Frontal cortex (tissue), 4 donors: ENCODE measurements around the gene SH3PXD2B. TPM values are rescaled to one million over a fixed set of nuclear protein-coding genes. Genes with fewer than 3 reads are reported as not detected.
"Not testable (repeated sequence)": the region's sequence is repeated elsewhere in the genome, so short reads cannot be mapped to it uniquely, and the experiment has no call there.

Experiments
- DNase-seq, 2 donors: peaks; one replicate each; pipeline ENCODE4 v3.0.0; 2012; ENCODE audit warnings: low spot score in 2 of 2
- FAIRE-seq: peaks from 2 replicates; lab custom pipeline; 2012; peaks lifted over from hg19 to GRCh38; lab: Jason Lieb, UNC
- total RNA-seq: library from RNA; depleted of rRNA; stranded (reverse); fragments of >200 nt; gene quantifications from one replicate; pipeline ENCODE4 v1.2.3, GENCODE V29; 2014
- donor health status: control.
- donor health status: control.
- donor health status: control.

The SH3PXD2B gene
- total RNA-seq, 1 donor from 2014 or later: 13.0 TPM

DNA sequence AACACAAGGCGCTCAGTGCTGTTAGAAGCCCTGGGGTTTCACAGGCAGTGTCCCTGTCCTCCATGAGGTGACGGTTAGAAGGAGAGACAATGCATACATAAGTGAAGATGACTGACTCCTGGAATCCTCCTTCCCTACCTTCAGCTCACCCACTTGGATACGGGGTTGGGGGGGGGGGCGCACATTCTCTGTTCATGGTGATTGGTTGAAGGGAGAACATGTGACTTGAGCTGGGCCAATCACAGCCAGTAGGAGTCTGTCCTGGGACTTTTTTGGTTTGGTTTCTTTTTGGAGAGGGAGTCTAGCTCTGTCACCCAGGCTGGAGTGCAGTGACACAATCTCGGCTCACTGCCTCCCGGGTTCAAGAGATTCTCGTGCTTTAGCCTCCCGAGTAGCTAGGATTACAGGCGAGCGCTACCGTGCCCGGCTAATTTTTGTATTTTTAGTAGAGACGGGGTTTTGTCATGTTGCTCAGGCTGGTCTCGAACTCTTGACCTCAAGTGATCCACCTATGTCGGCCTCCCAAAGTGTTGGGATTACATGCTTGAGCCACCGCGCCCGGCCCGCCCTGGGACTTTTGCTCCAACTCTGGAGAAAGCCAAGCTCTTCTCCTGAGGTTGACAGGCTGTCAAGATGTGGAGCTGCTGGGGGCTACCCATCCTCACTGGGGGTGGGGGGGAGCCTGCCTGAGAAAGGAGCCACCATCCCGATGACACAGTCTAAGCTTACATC lies 30.8 kb downstream of the SH3PXD2B start:
- DNase-seq: no peak
- no peak for FAIRE-seq

DNA sequence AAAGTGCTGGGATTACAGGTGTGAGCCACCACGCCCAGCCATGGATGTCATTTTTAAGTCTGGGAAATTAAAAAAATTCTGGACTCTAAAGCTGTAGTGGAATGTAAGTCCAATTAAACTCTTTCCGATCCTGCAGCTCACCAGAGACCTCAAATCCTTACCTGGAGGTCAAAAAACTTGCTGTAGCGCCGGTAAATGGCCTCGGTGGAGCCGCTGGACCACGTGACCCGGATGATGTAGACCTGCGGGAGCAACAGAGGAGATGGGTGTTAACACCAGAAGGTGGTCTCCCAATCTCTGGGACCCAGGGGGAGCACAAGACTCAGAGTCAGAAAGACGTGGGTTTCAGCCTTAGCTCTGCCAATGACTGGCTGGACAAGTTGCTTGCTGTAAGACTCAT lies 32.1 kb downstream of the SH3PXD2B start:
- DNase-seq (no peak), FAIRE-seq (no peak)

DNA sequence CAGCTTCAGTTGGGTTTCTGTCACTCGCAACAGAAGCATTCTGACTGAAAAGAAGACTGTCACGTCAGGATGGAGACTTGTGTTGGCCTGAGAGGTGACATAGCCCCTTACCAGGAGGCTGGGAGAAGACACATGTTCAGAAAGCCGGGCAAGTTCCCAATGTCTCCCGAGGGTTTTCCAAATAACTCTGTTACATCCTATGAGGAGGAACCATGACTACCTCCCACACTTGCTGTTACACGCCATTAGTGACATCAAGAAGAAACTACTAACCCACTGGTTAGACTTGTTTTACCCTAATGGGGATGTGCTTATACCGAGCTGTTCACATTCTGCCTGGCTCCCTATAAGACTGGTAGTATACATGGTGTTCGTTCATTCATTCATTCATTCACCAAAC lies 33.3 kb downstream of the SH3PXD2B start:
- FAIRE-seq: no peak
- no peak for DNase-seq

DNA sequence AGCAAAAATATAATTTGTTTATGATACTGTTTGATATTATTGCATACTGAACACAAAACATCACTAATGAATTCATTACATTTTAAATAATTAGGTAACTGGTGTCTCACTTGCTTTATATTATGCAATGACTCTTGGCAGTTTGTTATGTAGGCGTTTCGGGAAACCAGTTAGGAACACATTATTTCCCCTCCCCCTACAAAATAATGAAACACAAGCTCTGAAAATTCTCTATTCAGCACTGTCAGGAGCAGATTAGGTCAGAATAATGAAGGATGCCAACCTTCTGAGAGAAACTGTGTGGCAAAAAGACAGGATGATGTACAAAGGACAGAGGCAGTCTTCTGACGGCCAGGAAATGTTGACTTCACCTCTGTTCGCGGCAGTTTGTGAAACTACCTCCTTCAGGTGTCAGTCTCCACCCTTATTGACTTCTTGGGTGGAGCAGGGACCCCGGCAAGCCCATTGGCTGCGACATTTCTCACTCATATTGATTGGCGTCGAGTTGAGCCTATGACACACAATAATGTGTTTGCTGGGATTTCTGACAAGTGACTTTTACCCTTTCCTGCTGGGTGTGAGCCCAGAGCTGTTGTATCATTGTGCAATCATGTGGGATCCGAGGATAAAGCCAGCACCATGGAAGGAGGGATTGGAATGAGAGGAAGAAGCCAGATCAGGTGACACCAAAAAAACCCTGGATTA lies 33.9 kb downstream of the SH3PXD2B start:
- no peak for FAIRE-seq

DNA sequence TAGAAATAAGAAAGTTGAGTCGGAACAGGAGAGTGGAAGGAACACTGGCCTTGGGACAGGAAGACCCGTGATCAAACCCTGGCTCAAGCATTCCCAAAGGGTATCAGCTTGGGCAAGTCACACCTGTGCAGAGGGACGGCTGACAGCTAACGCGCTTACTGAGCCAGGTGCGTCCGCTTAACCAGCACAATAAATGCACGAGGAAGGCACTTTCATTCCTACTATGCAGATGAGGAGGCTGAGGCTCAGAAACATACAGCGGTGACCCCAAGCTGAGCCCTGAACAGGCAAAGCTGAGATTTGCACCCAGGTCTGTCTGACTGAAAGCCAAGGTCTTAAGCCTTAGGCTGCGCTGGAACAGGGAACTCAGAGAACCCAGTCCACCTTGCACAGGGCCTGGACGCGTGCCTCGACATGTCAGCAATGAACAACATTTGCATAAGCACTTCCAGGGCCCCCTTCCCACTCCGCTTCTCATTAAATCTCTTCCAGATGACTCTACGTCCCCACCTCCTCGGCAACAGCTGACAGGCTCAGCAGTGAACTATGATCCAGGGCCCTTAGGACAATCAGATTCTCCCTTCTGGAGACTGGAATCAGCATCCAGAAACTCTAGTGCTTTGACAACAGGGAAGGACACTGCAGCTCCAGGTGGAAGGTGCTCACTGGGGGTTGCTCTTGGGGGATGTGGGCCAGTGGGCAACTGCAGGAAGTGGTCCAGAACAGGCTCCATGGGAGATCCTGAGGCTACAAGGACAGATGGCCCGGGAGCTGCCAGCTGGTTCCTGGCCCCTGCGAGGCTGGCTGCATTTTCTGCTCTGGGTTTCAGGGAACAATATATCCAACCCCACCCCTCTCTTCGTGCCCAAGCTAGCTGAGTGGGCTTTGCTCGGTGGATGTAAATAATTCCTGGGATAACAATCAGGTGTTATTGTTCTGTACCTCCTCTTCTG lies 35.2 kb downstream of the SH3PXD2B start:
- DNase-seq: no peak
- FAIRE-seq: no peak

More for the DNA sequence above, 33.9 kb downstream of the SH3PXD2B start:
- DNase-seq: peak in 1 of 2 donors; percentile 33

DNA sequence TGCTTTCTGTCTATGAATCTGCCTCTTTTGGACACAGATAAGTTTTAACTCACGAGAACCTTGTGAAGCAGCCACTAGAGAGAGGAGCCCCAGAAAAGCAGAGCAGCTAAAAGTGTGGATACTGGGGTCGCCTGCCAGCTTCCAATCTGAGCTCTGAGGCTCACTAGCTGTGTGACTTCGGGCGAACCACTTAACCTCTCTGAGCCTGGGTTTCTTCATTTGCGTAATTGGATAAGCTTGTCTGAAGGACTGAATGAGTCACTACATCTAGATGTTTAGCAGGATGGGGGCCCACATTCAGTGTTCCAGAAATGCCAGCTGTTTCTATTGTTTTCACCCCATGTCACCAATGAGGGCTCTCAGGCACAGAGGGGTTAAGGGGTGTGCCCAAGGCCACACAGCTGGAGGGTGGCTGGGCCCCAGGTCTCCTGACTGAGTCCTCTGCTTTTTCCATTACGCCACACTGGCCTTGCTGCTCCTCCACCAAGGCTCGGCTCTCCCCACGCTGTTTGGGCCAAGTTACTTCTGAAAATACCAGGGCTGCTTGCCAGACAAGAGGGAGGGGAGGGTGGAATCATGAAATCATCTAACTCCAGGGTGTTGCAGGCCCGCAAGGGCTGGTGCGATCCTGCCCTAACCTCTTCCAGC lies 36.2 kb downstream of the SH3PXD2B start:
- DNase-seq (no peak), FAIRE-seq (no peak)

DNA sequence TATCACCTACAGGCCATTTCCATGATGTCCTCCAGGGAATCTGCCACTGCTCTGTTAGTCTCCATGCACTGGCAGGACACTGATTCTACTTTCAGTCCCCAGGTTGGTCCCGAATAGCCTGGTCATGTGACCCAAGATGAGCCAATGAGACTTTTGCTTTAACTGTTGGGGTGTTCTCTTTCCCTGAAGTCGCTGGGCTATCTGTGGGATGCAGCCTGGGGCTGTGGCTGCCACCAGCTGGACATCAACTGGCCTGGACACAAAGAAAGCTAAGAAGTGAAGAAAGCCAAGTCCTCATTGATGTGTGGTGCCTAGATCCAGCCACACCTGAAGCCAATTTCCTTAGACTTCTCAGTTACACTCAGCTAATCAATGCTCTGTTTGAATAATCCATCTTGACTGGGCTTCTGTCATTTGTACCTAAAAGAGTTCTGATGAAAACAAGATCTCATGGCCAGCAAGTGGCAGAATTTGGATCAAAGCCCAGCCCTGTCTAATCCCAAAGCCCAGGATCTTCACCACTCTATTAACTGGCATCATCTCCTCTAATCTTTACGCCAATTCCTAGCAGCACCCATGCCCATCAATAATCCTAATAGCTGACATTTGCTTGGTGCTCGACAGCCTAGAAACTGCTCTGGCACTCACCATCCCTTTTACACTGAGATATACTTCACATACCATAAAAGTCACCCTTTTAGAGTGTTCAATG lies 37.0 kb downstream of the SH3PXD2B start:
- FAIRE-seq (no peak), DNase-seq (no peak)

DNA sequence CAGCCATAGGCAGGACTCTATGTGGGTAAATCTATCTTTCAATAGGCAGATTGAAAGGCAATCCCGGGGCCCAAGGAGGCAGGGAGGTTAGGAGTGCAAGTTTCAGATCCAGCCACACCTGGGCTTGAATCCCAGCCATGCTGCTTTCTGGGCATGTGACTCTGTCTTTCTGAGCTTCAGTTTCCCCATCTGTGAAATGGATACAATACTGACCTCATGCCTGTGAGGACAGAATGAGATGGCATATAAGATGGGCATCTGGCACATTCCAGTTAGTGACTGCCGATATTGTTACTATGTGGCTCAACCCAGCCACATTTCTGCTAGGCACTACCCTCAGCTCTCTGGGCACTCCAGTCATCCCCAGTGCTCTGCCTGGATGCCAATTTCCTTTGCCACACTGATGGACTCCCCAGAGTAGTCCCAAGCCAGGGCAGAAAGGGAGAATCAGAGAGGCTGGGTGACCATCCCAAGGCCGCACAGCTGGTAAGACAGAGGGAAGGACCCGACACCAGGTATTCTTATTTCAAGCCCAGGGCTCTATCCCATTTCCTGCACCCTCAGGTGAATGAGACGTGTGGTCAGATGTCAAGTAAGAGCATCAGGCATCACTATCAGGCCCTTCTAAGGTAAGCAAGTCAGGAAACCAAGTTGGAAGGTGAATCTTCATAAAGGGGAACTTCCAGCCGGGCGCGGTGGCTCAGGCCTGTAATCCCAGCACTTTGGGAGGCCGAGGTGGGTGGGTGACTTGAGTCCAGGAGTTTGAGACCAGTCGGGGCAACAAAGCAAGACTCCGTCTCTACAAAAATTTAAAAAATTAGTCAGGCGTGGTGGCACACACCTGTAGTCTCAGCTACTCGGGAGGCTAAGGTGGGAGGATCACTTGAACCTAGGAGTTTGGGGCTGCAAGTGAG lies 38.7 kb downstream of the SH3PXD2B start:
- DNase-seq (no peak), FAIRE-seq (no peak)

DNA sequence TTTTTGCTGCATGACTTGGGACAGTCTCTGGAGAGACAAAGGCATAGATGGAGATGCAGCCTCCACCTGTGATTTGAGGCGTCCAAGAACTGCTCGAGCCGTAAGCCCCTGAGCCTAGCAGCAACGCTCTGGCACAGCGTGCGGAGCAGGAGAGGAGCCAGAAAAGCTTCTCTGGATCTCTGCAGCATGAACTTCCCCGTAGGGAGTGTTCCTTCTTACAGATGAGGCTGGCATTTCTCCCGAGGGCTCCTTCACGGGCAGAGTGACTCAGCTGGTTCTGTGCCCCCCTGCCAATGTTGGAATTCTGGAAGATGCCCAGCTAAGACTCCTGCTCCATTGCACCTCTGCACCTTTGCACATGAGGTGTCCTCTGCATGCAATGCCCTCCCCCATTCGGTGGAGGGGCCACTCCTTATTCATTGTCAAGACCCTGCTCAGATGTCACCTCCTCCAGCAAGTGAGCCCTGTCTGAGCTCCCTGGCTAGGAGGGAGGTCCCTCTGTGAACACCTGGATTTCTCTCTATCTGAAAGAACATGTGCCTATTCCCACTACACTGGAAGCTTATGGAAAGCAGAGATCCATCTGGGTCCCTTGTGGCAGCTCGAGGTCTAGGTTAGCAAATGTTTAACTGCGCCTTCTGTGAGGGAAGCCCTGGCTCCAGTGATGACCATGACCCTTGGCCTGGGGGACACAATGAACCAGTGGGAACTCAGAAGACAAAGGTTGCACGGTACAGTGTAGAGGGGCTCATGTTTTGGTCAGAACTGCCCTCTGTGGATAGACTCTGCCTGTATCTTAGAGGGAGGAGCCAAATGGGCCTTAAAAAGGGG lies 39.6 kb downstream of the SH3PXD2B start:
- FAIRE-seq (no peak), DNase-seq (no peak)

DNA sequence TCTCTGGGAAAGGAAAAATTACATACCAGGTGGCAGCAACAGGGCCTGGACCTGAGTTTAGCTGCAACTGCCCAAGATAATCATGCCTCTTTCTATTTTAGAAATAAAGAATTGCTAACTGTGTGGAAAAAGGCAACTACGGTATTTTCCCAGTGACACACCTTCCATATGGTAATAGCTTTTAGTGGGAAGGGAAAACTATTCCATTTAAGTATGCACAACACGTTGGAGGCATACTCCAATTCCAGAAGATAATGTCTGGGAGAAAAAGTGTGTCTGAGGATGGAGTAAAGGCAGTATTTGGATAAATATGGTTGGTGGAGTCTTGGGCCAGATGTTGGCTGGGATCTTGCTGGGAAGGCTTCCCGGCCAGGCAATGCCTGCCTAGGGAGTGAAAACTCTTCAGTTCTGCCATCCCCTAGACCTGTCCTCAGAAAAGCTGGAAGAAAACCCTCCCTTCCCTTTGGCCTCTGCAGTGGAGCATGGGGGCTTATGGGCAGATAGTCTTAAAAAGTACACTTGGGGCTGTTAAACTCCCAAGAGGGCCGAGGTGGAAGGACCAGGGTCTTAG lies 40.6 kb downstream of the SH3PXD2B start:
- FAIRE-seq (no peak), DNase-seq (no peak)

DNA sequence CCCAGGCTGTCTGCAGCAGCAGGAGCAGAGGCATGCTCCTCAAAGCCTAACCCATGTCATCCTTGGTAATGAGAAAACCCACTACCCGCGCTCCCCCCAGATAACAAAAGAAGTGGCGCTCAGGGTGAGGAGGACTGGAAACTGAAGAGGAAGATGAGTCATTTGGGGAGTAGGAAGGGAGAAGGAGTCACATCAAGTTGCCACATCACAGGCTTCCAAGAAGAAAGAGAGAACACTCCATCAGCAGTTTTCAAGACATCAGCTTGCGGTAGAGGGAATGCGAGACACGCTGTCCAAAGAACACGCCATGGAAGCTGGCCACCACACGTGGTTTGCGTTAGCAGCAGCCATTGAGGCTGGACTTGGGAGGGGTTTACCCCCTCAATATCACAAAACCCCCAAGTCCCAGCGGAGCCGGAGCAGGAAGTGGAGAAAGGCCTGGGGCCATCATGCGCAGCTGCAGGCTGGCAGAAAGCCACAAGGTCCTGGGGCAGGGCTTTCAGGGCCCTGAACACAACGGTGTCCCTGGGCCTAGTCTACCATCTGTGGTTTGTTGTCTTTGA lies 41.5 kb downstream of the SH3PXD2B start:
- FAIRE-seq (no peak), DNase-seq (no peak)

DNA sequence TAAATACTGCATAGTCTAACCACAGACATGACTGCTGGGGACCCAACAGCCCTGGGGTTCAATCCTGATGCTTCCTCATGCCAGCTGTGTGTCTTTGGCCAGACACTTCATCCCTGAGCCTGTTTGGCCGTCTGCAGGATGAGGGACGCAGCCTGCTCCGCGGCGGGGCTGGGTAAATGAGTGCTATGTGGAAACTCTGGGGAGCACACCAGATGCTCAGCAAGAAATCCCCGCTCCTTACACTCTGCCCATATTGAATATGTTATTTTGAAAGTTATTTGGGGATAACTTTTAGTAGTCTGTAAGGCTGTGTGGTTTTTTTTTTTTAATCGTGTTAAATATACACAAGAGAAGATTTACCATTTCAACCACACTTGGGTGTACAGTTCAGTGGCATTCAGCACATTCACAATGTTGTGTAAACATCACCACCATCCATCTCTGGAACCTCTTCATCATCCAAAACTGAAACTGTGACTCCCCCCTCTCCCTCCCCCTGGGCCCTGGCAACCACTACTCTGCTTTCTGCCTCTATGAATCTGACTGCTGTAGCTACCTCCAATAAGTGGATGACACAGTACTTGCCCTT lies 42.7 kb downstream of the SH3PXD2B start:
- DNase-seq (no peak), FAIRE-seq (no peak)

DNA sequence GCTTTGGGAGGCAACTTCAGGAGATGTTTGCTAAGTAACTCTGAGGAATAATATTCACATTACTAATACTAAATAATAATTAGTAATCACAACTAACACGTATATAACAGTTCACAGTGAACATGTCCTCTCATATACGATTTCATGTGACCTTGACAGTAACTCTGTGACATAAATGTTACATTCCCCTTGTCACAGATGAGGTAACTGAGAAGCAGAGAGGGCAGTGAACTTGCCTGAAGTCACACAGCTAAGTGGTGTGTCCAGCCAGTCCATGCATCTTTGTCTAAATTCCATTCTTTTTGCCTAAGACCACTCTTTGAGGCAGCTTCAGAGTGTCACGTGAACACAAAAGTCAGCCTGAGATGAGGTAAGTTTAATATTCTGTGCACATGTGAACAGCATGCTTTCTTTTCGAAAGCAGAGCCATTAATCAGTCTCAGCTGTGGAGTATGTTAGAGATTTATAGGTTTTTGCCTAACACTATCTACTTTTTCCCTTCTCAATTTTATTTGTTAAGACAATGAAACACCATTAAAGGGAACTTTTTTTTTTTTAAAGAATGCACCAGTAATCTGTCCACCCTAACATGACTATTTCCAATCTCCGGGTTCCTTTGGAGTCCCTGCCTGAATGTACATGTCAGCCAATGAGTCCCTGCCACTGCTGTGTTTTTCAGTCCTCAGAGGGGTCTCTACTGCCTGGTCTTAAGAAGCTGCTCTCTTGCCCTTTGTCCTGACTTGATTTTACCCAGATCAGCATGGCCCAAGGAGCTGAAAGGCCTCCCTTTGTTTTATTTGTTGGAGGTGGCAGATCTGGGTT lies 43.5 kb downstream of the SH3PXD2B start:
- DNase-seq: no peak

DNA sequence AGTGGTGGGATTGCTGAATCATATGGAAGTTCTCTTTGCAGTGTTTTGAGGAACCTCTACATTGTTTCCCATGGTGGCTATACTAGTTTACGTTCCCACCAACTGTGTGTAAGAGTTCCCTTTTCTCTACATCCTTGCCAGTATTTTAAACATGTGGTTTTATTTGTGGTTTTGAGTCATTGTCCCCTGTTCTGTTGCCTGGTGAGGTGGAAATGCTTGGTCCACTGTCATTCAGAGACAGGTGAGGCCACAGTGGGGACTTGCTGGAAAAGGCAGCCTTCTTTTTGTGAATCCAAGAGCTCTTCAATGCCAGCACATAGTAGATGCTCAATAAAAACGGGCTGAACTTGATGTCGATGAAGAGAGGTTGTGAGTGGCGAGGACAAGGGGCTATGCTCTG lies 44.2 kb downstream of the SH3PXD2B start:
- FAIRE-seq: no peak
- no peak for DNase-seq

More for the DNA sequence above, 43.5 kb downstream of the SH3PXD2B start:
- no peak for FAIRE-seq

DNA sequence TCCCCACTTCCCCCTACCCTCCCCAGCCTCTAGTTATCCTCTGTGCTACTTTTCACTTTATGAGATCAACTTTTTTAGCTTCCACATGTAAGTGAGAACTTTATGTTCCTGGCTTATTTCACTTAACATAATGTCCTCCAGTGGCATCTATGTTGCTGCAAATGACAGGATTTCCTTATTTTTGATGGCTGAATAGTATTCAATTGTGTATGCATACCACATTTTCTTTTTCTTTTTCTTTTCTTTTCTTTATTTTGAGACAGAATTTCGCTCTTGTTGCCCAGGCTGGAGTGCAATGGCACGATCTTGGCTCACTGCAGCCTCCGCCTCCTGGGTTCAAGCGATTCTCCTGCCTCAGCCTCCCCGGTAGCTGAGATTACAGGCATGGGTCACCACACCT lies 44.8 kb downstream of the SH3PXD2B start:
- not testable (repeated sequence) for FAIRE-seq, DNase-seq

DNA sequence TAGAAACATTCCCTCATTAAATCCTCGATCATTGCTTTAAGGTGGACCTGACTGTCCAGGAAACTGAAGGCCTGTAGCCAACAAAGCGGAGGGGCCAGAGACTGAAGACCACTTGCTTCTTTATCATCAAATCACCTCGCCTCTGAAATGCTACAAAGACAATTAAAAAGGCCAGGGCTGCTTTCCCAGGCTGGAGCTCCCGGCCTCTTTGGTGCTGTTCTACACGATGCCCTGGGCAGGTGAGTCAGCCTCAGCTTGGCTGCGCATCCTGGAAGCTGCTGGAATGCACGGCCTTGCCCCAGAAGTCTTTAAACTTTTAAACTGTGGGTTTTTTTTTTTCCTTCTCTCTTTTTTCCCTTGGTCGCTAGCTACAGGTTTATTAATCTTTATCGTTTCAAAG lies 46.5 kb downstream of the SH3PXD2B start:
- FAIRE-seq (no peak), DNase-seq (no peak)
